GM12878 (cell line): Measurements from ENCODE around the gene FERMT3. TPM values are rescaled to one million over a fixed set of nuclear protein-coding genes. Genes with fewer than 3 reads are reported as not detected.

Experiments
- ATAC-seq: fragments of 200-7000 bp; cut with Tn5 transposase; 3 replicates; pipeline ENCODE4 v1.9.1; 2020; ENCODE audit warnings: mild to moderate bottlenecking, moderate library complexity
- BruUV-seq: library from RNA; stranded (reverse); fragments of 400-500 nt; replicated peaks from 2 replicates; lab custom pipeline; 2021; lab: Mats Ljungman, UMichigan
- CTCF ChIA-PET: fragments of 300-600 bp; sonication (Branson Sonifier 250); formaldehyde crosslinking; extraction: SDS; loops from one replicate; lab custom pipeline; 2021; ENCODE audit warnings: inconsistent platforms; lab: Yijun Ruan, JAX
- POLR2A ChIA-PET: fragments of 350-600 bp; formaldehyde crosslinking; extraction: SDS; loops from one replicate; lab custom pipeline; 2021; ENCODE audit warnings: inconsistent platforms; lab: Charles Lee
- RAD21 ChIA-PET: fragments of 300-600 bp; sonication (Branson Sonifier 250); formaldehyde crosslinking; loops from one replicate; lab custom pipeline; 2023; ENCODE audit warnings: antibody characterized with exemption; ENCODE audit not compliant: unreplicated experiment; lab: Charles Lee
- SMC1A ChIA-PET: fragments of 300-600 bp; sonication (Branson Sonifier 250); formaldehyde crosslinking; loops from one replicate; lab custom pipeline; 2023; ENCODE audit not compliant: unreplicated experiment, uncharacterized antibody; lab: Charles Lee
- DNase-seq: peaks from one replicate; pipeline ENCODE4 v3.0.0-alpha.2; 2011; ENCODE audit warnings: low read depth, low spot score
- FAIRE-seq: peaks from 3 replicates; lab custom pipeline; 2011; peaks lifted over from hg19 to GRCh38; lab: Jason Lieb, UNC
- H2AFZ ChIP-seq: 2 replicates; pipeline ENCODE4 v1.6.0; 2011; ENCODE audit warnings: low read depth, low read length, control low read depth; ENCODE audit not compliant: control insufficient read depth
- H3K27ac ChIP-seq: 2 replicates; pipeline ENCODE4 v1.5.1; 2011; ENCODE audit warnings: control low read depth; ENCODE audit not compliant: control insufficient read depth, insufficient read depth
- H3K27me3 ChIP-seq, 2 experiments: replicated peaks in 1 of 2; 2 replicates each; pipeline versions ENCODE4 v1.6.0 to v1.6.1; 2011; ENCODE audit warnings: low read length in 1 of 2; ENCODE audit not compliant: control insufficient read depth in 2 of 2, insufficient read depth in 2 of 2
- H3K36me3 ChIP-seq, 2 experiments: 2 replicates each; pipeline ENCODE4 v1.5.1; 2011; ENCODE audit warnings: low read length in 1 of 2; ENCODE audit not compliant: control insufficient read depth in 2 of 2, insufficient read depth in 2 of 2
- H3K4me1 ChIP-seq: 2 replicates; pipeline ENCODE4 v1.6.1; 2011; ENCODE audit warnings: mild to moderate bottlenecking, low read length, moderate library complexity, mixed read lengths; ENCODE audit not compliant: control insufficient read depth, insufficient read depth
- H3K4me2 ChIP-seq: 2 replicates; pipeline ENCODE4 v1.6.0; 2011; ENCODE audit warnings: control low read depth; ENCODE audit not compliant: control insufficient read depth, insufficient read depth
- H3K4me3 ChIP-seq: fragments of 200-600 bp; sonication (generic); 2 replicates; pipeline ENCODE4 v1.5.1; 2016
- H3K79me2 ChIP-seq: 2 replicates; pipeline ENCODE4 v1.6.0; 2011; ENCODE audit warnings: low read length; ENCODE audit not compliant: control insufficient read depth, insufficient read depth
- H3K9ac ChIP-seq: 2 replicates; pipeline ENCODE4 v1.8.0; 2011; ENCODE audit warnings: low read length, control low read depth, mixed read lengths; ENCODE audit not compliant: control insufficient read depth, insufficient read depth
- H3K9me3 ChIP-seq: replicated peaks from 3 replicates; pipeline ENCODE4 v1.5.1; 2011; ENCODE audit warnings: mild to moderate bottlenecking, low read length; ENCODE audit not compliant: control insufficient read depth, insufficient read depth
- H4K20me1 ChIP-seq: 2 replicates; pipeline ENCODE4 v1.6.0; 2011; ENCODE audit not compliant: control insufficient read depth, insufficient read depth
- KAT2A ChIP-seq: conservative IDR thresholded peaks from 2 replicates; pipeline ENCODE4 v1.6.1; 2011; ENCODE audit warnings: low read depth, low read length; ENCODE audit not compliant: control insufficient read depth
- KDM1A ChIP-seq: fragments of 200-600 bp; sonication (generic); IDR thresholded peaks from 2 replicates; pipeline ENCODE4 v1.6.1; 2016; ENCODE audit warnings: borderline replicate concordance
- POLR2A ChIP-seq: IDR thresholded peaks from 2 replicates; pipeline ENCODE4 v1.6.1; 2011; ENCODE audit warnings: low read depth, mild to moderate bottlenecking, low read length
- PRDM15 ChIP-seq: fragments of 450-650 bp; formaldehyde crosslinking; IDR thresholded peaks from 2 replicates; pipeline ENCODE4 v1.4.0; 2020; ENCODE audit warnings: mild to moderate bottlenecking, moderate library complexity
- SMAD1 ChIP-seq: fragments of 450-650 bp; IDR thresholded peaks from 2 replicates; pipeline ENCODE4 v1.6.1; 2018; ENCODE audit warnings: mild to moderate bottlenecking, low read depth; ENCODE audit not compliant: partially characterized antibody
- SMAD5 ChIP-seq: IDR thresholded peaks from 2 replicates; pipeline ENCODE4 v1.6.1; 2016; ENCODE audit warnings: antibody characterized with exemption, low read depth
- SP1 ChIP-seq: IDR thresholded peaks from one replicate; pipeline ENCODE4 v1.6.1; 2011; ENCODE audit warnings: low read depth, low read length
- SRF ChIP-seq, 2 experiments: IDR thresholded peaks; 2 replicates each; pipeline ENCODE4 v1.6.1; 2011; ENCODE audit warnings: low read depth in 2 of 2, low read length in 2 of 2, mild to moderate bottlenecking in 1 of 2, moderate library complexity in 1 of 2
- WGBS: methylation state at CpG from one replicate; pipeline ENCODE4 v1.1.6; 2016; ENCODE audit warnings: low lambda C conversion rate; ENCODE audit not compliant: insufficient replicate concordance, insufficient coverage; ENCODE audit errors: missing lambda C conversion rate; 5-methylcytosine and 5-hydroxymethylcytosine counted together
- in situ Hi-C: fragments of 300-500 bp; cut with MboI; formaldehyde crosslinking; loops from 9 replicates; pipeline ENCODE4 v1.14.3; 2018; ENCODE audit warnings: mixed read lengths
- intact Hi-C: fragments of 100-400 bp; cut with micrococcal nuclease; formaldehyde crosslinking; loops from one replicate; pipeline ENCODE4 v1.14.2; 2022; ENCODE audit not compliant: unreplicated experiment
- polyA plus RNA-seq, 11 experiments: library from polyadenylated mRNA; depleted of rRNA in 4 of 11; unstranded in 6 of 11; stranded (reverse) in 5 of 11; fragments of >200 nt; fragmentation: Nextera tagmentation in 4 of 11; fragmentation: Illumina TruSeq in 1 of 11; extraction: Ambion mirVana in 4 of 11; extraction: Trizol in 1 of 11; gene quantifications; 1 replicate in 1 of 11; 2 replicates in 10 of 11; pipeline versions ENCODE4 v1.2.1 to v1.2.3, GENCODE V29; 2011 to 2016; ENCODE audit warnings: inconsistent platforms in 2 of 11, missing spikeins in 2 of 11, low read depth in 1 of 11
- total RNA-seq, 4 experiments: library from RNA; depleted of rRNA in 3 of 4; stranded (reverse); fragments of >200 nt in 3 of 4; fragmentation: Illumina TruSeq in 1 of 4; extraction: Trizol in 1 of 4; gene quantifications; 2 replicates each; pipeline versions ENCODE4 v1.2.1 to v1.2.3, GENCODE V29; 2013 to 2021

FERMT3 gene
- total and polyA plus RNA-seq, 10 of the 15 experiments (the other 5 are each of a cell fraction or from before 2014, with no cell fraction given) = 2.0 to 211 (median 114) TPM

GRCh38 chr11:64208086-64208795 lies 1.7 kb downstream of the FERMT3 start (continued):
- no peak for TF ChIP-seq PRDM15
- TF ChIP-seq SRF (IDR thresholded peaks at IDR 0.05; ENCODE audit: low read depth in 2 of 2, low read length in 2 of 2) = 0 out of 4 replicates have a peak, but pooled peaks of 1 of the 2 experiments have one; percentile 7
- TF ChIP-seq KDM1A = no peak
- no peak for TF ChIP-seq SMAD1

GRCh38 chr11:64208796-64209562 lies 2.5 kb downstream of the FERMT3 start:
- no peak overlapping the region for H3K9ac ChIP-seq
- in situ Hi-C loops = no loop called here

More at GRCh38 chr11:64208796-64209562, 2.5 kb downstream of the FERMT3 start:
- no peak for DNase-seq
- Histone ChIP-seq H3K27me3 (no peaks in the 10 kb centered on the region), H3K4me2 (peak overlapping the region; percentile 76), H4K20me1 (no peaks in the 10 kb centered on the region), H3K4me3 (peak overlapping the region; percentile 74; the same call in 1 of the 2 replicates), H3K4me1 (peaks cover 26% of the 10 kb centered on the region), H3K36me3 (peaks cover 18 to 24% of the 10 kb centered on the region in 2 experiments; a peak in 3 of 4 replicates), H3K9me3 (no peaks in the 10 kb centered on the region), H2AFZ (no peak overlapping the region), H3K79me2 (peaks cover 39% of the 10 kb centered on the region), H3K27ac (peak overlapping the region; percentile 98)
- intact Hi-C loops = no loop called here
- SMC1A ChIA-PET = interaction anchor here (1.6 to 5.5 kb wide), 5 partner anchors 12 to 109 kb away, joined by 3 to 56 read pairs (median 32); partner anchors contain the start of genes FKBP2, NUDT22, PRDX5 and TRMT112
- WGBS = 81% methylated on average over 18 of the region's 18 CpGs
- no TSS peak for BruUV-seq
- CTCF ChIA-PET = interaction anchor here (0.6 to 9.7 kb wide), 6 partner anchors 8 to 94 kb away, joined by 3 to 238 read pairs (median 5); partner anchors contain the start of genes CATSPERZ, ESRRA, NUDT22 and TRPT1
- POLR2A ChIA-PET = interaction anchor here (1.1 to 5.2 kb wide), 6 partner anchors 11 to 42 kb away, joined by 3 to 85 read pairs (median 8); partner anchors contain the start of genes NUDT22, PLCB3, PPP1R14B and TRPT1
- no peak for FAIRE-seq
- no peak for ATAC-seq
- RAD21 ChIA-PET = interaction anchor here (3.4 to 6.6 kb wide), 2 partner anchors 17 to 94 kb away, joined by 34 to 125 read pairs; partner anchors contain the start of genes CATSPERZ, ESRRA, NUDT22 and TRPT1
- no peak for TF ChIP-seq KAT2A
- TF ChIP-seq SMAD5 = 0 out of 2 replicates have a peak, but pooled peaks have one; percentile 26
- 0 out of 2 replicates have a peak, but pooled peaks have one; percentile 24 for TF ChIP-seq POLR2A
- TF ChIP-seq SP1 = no peak
